Activated CD8-positive, alpha-beta memory T cell treated with anti-CD3 and anti-CD28 coated beads for 24 hours (primary cell): ENCODE data around the gene SH3BP5L.

Experiments
- DNase-seq: peaks from one replicate; pipeline ENCODE4 v3.0.0-alpha.2; 2020

The SH3BP5L gene

DNA sequence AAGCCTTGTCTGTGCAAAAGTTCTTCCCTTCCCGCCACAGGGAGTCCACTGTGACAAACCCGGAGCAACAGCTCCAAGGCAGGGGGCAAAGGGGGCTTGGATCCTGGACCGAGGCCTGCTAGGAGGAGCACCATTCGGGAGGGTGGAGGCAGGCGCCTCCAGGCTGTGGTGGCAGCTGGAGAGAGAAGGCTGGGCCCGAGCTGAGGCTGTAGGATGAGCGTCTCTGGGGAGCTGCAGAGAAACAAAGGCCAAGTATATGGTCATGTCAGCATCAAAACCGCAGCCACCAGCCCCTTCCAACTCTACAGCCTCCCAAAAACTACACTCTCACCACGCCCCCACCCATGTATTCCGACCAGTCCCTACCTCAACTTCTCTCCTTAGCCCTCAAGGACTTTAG, 579 bp downstream of the SH3BP5L start:
- DNase-seq = no peak

DNA sequence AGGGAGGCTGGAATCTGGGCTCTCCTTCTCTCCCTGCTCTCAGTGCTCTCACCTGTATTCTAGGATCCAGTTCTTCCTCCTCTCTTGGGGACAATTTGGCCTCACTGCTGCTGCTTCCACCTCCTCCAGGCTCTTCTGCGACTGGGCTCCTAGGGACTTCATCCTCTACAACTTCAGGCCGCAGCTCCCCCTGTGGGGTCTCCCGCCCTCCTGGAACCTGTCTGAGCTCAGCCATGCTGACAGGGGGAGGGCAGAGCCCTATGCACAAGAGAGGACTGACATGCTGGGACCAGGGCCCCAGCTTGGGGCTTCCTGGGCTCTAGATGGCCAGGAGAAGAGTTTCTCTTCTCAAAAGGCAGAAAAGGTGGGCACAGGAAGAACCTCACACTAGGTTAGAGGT, 1.0 kb downstream of the SH3BP5L start:
- DNase-seq = no peak

DNA sequence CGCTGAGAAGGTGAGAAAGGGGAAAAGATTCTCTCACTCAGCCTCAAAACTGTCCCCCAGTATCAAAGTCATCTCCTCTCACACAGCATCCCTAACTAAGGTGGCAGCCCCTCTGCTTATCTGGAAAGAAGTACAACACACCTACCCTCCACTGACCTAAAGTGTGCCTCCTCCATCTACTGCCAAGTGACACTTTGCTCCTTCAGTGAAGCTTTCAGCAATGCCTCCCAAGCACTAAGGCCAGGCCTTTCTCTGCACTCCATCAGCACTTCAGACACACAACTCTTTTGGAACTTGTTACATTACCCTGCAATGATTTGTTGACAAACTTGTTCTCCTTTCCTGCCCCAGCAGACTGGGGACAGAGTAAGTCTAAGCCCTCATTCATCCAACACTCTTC, 1.4 kb downstream of the SH3BP5L start:
- no peak for DNase-seq

DNA sequence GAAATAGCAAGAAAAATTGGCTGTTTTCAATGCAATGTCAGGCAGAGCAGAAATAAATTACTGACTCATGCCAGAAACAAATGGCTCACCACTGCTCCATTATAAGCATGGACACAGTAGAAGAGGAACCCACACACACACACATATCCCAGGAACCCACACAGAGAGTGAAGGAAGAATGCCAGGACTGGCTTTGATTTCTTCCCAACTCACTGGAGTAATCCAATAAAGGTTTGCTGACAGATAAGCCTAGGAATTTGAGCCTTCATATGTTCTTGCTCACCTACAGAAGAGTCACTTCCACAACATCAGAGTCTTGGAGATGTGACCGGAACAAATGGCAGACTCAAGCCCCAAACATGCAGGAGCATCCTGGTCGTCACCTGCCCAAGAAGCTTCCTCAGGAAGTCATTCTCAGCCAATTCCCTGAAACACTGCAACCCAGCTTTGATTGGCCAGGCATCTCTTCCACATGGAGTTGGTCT, 2.2 kb downstream of the SH3BP5L start:
- DNase-seq = peak; percentile 38

DNA sequence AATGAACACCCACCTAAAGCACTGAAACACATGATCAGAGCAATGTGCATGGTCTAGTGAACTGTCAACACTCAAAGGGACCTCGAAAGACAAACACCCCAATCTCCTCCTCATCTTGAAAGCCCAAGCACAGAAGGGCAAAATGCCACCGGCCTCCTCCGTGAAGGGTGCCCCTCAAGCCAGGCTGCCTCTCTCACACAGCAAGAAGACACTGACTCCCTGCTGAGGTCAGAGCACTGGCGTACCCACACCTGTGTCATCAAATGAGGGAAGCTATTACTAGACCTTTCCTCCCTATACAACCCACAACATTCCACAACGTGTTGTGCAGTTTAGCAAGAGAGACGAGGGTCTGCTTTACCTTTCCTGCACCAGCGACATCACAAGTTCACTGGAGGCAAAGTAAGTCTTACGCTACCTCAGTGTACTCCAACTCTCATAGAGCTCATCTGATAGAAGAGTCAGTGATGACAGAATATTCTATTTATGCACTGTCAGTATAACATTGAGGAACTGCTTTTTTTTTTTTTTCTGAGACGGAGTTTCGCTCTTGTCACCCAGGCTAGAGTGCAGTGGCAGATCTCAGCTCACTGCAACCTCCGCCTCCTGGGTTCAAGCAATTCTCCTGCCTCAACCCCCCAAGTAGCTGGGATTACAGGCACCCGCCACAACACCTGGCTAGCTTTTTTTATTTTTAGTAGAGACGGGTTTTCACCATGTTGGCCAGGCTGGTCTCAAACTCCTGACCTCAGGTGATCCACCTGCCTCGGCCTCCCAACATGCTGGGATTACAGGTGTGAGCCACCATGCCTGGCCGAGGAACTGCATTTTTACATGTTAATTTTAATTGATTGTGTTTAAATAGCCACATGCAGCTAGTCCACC, 3.3 kb downstream of the SH3BP5L start:
- peak; percentile 33 for DNase-seq

DNA sequence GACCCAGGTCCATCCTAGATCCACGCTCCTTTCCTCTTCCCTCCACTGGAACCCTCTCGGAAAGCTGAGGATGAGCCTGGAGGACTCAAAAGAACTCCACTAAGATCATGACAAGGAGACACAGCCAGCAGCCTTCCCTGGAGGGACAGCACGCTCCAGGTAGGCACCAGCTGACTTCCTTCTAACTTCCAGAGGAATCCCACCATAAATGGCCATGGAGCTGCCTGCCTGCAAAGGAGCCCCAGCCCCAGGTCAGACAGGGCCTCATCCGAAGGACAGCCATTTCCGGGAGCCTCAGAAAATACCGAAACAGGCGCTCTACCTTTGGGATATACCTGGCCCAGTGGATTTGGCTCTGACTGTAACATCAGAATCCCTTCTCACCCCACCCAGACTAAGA, 4.1 kb downstream of the SH3BP5L start:
- DNase-seq = peak; percentile 33

DNA sequence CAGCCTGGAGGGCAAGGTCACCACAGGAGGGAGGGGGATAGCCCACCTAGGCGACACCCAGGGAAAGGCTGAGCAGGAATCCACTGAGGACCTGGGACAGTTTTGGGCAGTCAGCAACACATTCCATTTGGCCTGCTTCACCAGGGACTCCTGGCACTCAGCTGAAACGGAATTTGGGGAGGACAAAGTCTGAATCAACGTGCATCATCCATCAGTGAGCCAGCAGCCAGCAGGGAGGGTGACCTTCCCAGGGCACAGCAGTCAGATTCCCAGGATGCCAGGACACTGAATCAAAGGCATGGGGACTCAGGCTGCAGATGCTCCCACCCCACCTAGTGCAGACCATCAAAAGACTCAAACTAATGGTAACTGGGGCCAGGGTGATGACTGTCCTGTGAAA, 4.6 kb downstream of the SH3BP5L start:
- DNase-seq = peak; percentile 43

DNA sequence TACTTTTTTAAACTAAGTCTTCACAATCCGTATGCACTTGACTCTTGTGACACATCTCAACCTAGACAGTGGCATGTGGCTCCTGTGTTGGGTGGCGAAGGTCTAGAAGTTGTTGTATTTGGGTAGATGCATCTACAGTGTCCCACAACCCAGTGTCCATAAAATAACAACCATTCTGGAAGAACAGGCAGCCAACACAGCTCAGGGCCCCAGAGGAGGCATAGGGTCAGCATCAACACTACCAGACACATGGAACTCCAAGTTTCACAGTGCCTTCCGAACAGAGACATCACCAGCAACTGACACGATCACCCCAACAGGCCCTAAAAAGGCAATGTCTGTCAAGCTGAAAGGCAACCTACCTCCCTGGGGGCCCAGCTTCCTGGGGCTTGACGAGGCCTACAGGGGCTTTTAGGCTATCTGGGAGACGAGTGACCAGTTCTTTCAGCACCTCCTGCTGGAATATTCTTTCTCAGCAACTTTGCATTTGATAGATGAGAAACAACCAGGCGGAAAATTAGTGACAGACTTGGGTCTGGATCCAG, 5.6 kb downstream of the SH3BP5L start:
- peak; percentile 37 for DNase-seq

DNA sequence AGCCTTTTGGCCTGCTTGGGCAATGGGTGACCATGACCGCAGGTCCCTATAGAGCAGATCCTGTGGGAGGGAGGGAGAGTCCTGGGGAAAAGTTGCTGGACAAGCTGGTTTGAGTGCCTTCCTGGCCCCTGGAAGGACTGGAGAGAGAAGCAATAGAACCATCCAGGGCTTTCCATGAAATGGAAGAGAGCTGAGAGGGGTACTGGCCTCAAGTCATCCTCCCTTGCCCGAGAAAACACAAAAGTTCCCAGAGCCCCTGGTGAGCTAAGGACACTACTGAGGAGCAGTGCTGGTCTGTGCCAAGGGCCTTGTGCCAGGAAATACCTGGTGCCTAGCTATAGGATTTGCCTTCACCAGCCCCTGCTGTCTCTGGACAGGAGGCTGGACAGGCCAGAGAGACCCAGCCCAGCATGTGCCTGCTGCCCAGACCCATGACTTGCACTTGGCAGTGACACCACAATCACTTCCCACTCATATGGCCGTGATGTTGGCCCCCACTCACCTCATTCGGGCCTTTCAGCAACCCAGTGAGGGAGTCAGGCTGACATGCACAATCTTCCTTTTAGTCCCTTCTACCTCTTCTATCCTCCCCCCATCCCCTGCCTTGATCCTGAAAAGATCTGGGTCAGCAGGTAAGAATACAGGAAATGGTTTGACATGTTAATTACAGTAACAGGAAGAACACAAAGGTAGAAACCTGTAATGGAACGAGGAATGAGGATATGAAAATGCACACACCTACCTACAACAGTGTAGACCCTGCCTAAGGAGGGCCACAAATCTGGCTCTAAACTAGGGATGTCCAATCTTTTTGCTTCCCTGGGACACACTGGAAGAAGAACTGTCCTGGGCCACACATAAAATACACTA, 7.0 kb downstream of the SH3BP5L start:
- peak; percentile 53 for DNase-seq

DNA sequence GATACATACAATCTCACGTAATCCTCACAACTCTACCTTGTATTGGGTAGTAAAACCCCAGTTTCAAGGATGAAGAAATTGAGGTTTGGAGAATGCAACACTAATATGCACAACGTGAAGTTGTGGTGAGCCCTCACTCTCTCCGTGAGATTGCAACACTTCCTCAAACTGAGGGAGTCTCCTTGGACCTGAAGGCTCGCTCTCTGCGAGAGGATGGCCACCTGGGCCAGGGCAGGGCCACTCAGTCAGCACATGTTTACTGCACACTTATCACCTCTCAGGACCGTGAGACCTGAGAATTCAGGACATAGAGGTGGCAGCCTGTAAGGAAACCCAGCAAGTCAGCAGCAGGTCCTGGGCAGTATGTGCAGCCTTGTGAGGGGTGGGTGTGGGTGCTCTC, 8.7 kb downstream of the SH3BP5L start:
- peak; percentile 55 for DNase-seq

DNA sequence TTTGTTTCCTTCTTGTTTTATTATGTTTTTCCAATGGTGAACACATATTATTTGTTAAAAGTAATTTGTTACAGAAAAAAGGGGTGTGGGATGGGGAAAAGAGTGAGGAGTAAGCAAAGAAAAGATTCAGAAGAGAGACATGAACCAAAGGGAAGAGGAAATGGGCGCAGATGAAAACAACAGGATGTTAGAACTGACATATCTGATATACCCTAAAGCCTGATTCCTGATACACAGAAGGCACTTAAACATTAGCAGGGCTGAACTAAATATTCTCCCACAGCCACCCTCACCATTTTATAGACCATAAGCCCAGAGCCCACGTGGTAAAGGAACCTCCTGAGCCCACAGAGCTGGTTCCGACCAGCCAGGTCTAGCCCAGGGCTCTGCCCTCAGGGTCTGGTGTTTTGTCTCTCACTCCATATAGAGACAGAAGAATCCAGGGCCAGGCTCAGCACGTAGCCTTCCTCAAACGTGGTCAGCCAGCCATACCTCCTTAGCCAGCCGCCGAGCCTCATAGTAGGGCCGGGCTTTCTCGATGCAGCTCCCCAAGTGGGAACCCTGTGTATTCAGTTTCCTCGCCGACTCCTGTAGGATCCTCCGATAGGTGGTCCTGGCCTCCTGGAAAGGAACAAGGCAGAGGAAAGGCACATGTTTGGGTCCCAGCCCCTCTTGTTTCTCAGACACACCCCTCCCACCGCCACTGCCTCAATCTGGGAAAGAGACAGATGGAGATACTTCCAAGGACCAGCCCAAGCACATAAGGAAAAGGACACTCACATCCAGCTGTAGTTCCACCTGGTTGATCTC, 9.5 kb downstream of the SH3BP5L start:
- DNase-seq = peak; percentile 43

DNA sequence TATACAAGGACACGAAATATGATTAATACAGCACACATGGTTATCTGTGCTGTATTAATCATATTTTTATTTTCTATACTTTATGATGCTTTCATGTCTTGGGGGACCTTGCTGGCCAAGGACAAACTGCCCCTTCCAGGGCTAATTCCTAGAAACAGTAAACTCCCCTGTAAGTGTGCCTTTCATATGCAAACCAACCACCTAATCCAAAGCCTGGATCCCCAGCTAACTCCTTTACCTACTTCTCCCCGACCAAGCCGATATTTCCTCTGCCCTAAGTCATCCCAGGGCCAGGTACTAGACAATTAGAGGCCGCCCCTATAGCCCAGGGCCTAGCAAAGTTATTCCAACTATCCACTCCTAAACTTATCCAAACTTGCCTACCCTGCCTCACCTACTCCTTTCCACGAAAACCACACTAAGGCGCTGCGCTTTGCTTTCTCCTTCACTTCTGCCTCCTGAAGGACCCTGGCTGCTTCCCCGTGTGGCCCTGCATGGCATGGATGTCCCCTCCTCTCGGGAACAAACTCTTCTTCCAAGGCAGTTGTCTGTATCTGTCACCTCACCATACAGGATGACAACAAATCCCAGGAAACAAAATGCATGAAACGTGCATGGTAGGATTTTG, 10.2 kb downstream of the SH3BP5L start:
- DNase-seq = no peak

DNA sequence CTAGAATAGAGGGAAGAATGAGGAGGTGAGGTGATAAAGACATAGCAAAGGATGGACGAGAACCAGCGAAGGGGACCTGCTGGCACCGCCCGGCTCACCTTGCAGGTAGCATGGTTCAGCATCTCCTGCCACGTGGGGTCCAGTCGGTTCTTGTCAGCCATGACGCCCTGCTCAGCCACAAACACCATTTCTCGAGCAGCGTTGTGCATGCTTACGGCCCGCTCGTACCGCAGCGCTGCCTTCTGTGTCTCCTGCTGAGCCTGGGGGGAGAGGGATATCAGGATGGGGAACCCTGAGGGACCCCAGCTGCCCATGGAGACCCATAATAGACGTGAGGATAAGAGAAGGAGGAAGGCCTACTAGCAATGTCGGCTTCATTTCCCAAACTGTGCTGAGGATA, 11.4 kb downstream of the SH3BP5L start:
- no peak for DNase-seq

DNA sequence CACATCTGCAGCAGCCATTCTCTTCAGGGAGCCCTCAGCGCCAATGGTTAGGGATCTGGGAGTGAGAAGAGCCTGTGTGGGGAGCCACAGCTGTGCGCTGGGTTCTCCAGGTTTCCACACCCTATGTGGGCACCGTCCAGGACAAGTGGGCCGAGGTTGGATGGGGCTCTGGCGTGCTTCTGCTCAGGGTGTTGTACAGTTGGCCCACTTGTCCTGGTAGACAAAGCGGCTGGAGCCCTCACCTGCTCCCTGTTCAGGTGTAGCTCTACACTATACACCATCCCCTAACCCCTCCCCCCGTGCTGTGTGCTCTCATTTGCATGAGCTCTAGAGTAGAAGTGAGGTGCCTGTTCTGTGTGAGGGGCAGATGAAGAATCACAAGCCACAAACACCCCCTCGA, 12.2 kb downstream of the SH3BP5L start:
- no peak for DNase-seq

DNA sequence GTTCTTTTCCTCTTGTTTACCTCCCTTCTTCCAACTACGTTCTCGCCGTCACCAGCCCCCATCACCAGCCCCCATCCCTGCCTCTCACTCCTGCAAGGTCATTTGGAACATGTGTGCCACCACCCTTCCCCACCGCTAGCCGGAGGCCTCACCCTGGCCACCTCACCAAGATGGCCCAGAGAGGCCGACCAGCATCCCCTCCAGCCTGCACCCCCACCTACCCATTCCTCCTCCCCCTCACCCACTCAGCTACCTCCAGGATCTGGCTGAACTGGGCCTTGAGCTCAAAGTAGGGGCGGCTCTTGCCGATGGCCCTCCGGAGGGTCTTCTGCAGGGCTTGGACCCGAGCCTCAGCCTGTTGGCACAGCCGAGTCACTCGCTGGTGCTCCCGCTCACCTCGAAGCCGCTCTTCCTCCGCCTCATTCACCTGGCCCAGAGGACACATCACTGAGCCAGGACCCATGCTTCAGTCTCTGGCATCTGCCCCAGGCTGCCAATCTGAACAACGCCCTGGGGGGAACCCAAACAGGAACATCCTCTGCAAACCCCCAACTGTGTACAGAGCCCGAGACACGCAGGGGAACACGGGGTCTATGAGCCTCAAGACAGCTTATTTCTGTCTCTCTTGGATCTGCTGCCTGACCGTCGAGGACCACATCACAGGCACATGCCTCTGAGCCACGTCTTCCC, 12.8 kb downstream of the SH3BP5L start:
- DNase-seq = no peak

DNA sequence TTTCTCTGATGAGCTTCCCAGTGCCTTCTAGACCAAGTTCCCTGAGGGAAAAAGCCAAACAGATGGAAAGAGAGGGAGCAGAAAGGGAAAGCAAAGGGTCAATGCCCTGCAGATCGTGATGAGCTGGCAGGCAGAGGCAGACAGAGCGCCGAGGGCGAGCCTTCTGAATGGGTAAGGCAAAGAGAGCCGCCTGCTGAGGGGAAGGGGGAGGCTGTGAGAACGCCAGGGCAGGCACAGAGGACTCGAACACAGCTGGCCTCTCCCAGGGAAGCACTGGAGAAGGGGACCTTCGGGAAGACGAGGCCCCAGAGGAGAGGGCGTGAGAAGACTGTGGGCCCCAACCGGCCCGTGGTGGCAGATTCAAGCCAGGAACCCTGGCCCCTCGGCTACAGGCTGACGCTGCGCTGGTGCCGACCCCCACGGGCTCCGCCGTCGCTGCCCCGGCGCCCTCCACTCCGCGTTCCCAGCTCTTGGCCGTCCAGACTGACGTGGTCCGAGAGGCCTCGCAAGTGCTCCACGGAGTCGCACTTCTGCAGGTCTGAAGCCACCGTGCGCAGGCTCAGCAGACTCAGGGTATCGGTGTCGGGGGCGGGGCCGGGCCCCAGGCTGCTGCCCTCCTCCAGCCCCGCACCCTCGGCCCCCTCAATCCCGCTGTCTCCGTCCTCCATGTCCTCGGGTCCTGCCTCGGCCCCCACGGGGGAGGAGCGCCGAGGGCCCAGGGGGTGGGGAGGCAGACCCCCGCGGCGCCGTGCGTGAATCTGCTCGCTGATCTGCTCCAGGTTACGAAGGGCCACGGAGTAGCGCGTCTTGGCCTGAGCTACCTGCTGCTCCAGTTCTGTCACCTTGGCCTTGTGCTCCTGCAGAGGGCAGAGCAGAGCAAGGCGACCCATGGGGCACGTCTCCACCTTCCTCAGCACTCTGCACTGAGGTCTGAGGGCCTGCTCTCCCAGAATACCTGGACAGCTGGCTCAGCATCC, 13.9 kb downstream of the SH3BP5L start:
- no peak for DNase-seq

DNA sequence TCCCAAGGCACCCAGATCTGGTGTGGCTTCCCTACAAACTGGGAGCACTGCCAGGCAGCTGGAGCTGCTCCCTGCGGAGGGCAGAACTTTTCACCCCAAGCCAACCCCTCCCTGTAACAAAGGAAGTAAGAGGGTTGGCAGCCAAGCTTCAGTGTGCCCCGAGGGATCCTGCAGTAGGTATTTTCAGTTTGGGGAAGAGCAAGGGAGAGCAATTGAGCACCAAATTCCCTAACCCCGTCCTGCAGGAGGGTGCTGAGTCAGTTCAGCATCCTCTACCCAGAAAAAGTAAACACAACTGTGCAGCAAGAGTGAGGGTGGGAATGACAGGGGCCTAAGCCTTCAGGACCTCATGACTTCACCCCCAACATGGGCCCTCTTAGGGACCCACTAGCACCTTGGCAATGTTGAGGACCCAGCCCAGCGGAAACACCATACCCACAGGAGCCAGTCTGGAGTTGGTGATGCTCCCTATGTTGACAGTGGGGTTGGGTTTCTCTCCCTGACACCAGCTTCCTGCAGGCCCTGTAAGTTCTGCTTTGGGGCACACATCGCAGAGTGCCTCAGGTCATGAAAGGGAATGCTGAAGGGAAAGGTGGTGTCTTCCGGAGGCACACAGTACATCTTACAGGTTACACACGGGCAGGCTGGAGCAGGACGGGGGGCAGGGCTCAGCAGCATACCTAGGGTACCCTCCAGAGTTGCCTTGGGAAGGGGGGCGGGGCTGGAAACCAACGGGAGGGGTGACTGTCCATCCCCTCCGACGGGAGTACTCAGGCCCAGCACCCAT, 14.8 kb downstream of the SH3BP5L start:
- DNase-seq = no peak

DNA sequence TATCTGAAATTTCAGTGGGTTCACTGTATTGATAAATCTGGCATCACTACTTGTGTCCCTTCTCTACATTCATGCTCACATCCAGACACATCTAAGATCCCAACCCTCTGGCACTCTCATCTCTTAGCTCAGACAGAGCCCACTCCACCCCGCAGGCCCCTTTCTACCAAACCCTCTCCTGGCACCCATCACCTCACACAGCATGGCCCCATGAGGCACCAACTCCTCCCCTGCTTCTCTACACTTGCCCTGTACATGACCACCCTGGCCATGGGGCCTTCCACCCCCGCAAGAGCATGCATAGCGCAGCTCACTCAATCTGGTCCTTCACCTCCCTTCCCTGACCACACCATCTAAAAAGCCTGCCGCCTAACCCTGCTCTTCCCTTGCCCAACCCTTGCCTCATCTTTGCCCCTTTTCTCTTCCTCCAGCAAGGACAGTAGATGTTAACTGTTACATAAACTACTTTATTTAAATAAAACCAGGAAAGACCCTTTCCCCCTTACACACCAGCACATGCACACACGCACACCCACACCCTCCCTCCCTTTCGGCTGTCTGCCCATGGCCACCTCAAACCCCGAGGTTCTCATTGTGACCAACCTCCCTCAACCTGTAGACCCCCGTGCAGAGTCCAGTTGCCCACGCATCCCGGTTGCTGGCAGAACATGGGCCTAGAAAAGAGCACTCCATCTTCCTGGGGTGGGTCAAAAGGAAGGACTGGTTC, 15.6 kb downstream of the SH3BP5L start:
- no peak for DNase-seq

DNA sequence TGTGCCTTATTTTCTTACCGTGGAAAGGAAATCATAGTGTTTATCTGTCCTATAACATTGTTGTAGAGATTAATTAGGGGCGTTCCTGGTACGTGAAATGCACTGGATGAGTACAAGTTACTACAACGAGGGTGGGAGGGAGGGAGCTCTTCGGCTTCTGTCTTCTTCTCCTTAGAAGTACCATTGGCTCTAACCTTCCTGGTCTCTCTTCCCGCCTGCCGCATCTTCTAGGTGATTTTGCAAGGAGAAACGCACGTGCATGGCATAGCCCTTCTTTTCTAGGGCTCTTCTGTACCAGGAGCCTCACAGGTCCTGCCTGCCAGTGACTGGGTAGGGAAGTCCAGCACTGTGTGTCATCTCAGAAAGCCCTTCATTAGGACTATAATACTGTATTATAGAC, 16.8 kb downstream of the SH3BP5L start:
- no peak for DNase-seq
